HG03460 (cell line): Measurements from ENCODE around the gene FGF10.

Experiments used
- ATAC-seq: cut with Tn5 transposase; IDR thresholded peaks from one replicate; pipeline ENCODE4 v1.9.1; 2021; ENCODE audit not compliant: unreplicated experiment

FGF10 gene

GRCh38 chr5:44358421-44358820, 30.8 kb downstream of the FGF10 start:
- ATAC-seq: no peak

- no peak for ATAC-seq
These were observed 33.0 kb downstream of the FGF10 start for GRCh38 chr5:44356231-44356630.

GRCh38 chr5:44345871-44346270, 43.3 kb downstream of the FGF10 start:
- no peak for ATAC-seq

GRCh38 chr5:44336708-44337107, 52.5 kb downstream of the FGF10 start:
- ATAC-seq: no peak

- ATAC-seq: no peak
These were observed 54.6 kb downstream of the FGF10 start for GRCh38 chr5:44334622-44335021.

- no peak for ATAC-seq
These were observed 56.8 kb downstream of the FGF10 start for GRCh38 chr5:44332285-44332971.

- ATAC-seq: no peak
These were observed 57.7 kb downstream of the FGF10 start for GRCh38 chr5:44331471-44332050.

GRCh38 chr5:44329716-44330115, 59.5 kb downstream of the FGF10 start:
- ATAC-seq: no peak

- ATAC-seq: no peak
These were observed 68.0 kb downstream of the FGF10 start for GRCh38 chr5:44321144-44321725.

GRCh38 chr5:44320188-44320587, 69.0 kb downstream of the FGF10 start:
- ATAC-seq: no peak

- no peak for ATAC-seq
These were observed 70.3 kb downstream of the FGF10 start for GRCh38 chr5:44318883-44319282.

GRCh38 chr5:44312374-44312773, 76.8 kb downstream of the FGF10 start:
- no peak for ATAC-seq

GRCh38 chr5:44300551-44300950, 88.7 kb downstream of the FGF10 start:
- ATAC-seq: no peak

- no peak for ATAC-seq
These were observed 89.8 kb downstream of the FGF10 start for GRCh38 chr5:44299394-44299793.

- no peak for ATAC-seq
These were observed 94.7 kb downstream of the FGF10 start for GRCh38 chr5:44294516-44294915.

GRCh38 chr5:44292736-44293135, 96.5 kb downstream of the FGF10 start:
- ATAC-seq: no peak

- no peak for ATAC-seq
These were observed 110.8 kb downstream of the FGF10 start for GRCh38 chr5:44278469-44278868.

GRCh38 chr5:44275908-44276307, 113.3 kb downstream of the FGF10 start:
- ATAC-seq: no peak

- no peak for ATAC-seq
These were observed 113.9 kb downstream of the FGF10 start for GRCh38 chr5:44275329-44275728.

GRCh38 chr5:44267909-44268308, 121.3 kb downstream of the FGF10 start:
- ATAC-seq: no peak

- no peak for ATAC-seq
These were observed 122.2 kb downstream of the FGF10 start for GRCh38 chr5:44266882-44267576.

- ATAC-seq: no peak
These were observed 123.5 kb downstream of the FGF10 start for GRCh38 chr5:44265713-44266112.
